DMS 273 (cell line): Measurements from ENCODE around the gene CMPK1.

Source experiments
- DNase-seq: peaks from one replicate; lab custom pipeline; 2025; ENCODE audit not compliant: unreplicated experiment; lab: John Stamatoyannopoulos, UW

CMPK1 gene

DNA sequence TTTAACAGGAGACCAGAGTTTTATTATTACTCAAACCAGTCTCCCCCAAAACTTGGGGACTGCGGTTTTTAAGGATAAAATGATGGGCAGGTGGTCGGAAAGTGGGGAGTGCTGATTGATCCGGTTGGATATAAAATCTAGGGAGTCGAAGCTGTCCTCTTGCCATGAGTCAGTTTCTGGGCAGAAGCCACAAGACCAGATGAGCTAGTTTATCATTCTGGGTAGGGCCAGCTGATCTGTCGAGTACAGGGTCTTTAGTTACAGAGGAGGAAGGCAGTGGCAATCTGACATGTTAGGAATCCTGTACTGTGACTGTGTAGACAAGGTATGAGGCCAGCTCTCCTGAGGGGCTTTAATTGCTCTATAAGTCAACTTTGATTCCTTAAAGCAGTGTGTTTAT, 59.6 kb downstream of the CMPK1 start:
- DNase-seq, result peak; percentile 22

DNA sequence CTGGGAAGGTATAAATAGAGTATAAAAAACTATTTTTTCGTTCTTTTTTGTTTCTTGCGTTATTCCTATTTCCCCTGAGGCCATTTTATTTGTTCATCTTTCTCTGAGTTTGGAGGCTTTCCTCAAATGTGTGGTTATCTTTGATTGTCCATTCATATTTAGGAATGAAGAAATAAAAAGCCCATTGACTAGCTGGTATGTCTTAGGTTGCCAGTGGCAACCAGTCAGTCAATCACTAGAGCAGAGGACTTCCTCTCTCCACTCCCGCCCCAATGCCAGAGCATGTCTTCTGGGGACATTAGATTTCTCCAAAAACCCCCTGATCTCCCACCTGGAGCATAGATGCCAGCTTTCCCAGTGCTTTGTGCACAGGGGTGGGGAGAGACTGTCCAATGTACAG, 61.8 kb downstream of the CMPK1 start:
- no peak for DNase-seq

DNA sequence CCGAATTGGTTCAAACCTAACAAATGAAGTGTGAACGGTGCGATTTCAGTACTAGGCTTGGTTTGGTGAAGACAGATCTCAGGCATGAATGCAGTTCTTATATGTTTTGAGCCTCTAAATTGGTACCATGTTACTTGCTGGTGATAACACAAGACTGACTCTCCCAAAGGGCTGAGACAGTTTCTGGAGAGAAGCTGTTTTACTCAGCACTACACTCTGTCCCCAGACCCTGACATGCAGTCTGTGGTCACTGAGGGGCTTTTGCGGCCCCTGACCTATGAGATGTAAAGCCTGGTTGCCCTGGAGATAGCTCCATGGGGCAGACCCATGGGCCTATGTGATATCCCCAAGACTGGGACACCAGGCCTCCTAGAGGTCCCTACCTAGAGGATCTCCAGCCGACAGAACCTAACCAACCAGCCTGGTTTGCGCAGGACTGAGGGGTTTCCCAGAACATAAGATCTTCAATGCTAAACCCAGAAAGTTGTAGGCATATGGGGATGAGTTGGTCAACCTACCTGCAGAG, 63.1 kb downstream of the CMPK1 start:
- DNase-seq, result no peak

DNA sequence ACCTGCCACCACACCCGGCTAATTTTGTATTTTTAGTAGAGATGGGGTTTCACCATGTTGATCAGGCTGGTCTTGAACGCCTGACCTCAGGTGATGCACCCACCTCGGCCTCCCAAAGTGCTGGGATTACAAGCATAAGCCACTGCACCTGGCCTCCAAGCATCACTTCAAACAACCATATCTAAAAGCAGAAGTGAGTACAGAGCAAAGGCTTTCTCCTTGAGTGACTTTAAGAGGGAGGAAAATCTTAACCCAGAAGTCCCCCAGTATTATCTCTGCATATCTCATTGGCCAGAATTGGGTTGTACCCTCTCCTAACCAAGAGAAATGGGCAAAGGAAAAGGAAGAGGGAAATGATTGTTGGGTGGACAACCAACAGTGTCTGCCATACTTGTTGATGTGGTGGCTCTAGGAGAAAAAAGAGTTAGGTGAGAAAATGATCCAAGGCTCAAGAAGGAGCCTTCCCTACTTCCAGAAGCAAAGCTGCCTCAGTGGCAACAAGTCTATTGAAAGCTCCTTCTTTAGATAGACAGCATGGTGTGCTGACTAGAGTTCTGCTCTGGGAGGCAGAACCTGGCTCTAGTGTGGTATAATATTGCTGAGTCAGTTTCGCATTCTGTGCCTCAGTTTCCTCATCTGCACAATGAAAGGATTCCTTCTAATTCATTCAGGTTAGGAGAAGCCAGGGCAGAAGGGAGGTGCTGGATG, 65.7 kb downstream of the CMPK1 start:
- no peak for DNase-seq

DNA sequence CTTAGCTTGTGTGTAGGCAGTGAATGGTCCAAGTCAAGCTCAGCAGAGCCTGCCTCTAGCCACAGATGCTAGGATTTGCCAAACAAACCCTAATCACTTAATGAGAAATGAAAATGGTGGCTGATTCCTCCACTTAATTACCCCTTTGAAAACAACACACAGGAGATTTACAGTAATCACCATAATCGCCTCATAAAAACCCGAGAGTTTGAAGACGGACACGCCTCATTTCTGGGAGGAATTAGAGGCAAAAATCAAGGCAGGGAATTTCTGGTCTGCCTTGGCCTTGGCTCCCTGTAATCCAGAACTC, 66.2 kb downstream of the CMPK1 start:
- DNase-seq, result no peak

DNA sequence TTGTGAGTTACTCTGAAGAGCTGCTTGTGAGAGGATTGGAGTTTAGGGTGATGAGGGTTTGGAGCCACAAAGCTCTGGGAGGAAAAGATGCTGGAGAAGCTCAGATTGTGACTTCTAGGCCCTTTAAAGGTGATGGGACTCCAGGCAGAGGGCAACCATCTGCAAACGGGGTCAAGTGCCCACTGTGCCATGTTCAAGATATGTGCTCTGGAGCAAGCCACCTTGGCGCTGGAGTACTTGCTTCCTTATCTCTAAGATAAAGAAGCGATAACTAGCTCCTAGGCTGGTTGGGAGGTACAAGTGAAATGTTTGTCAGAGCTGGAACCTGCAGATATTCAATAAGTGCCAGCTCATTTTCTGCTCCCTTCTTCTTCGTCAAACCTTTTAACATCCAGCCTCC, 68.2 kb downstream of the CMPK1 start:
- DNase-seq, result no peak

DNA sequence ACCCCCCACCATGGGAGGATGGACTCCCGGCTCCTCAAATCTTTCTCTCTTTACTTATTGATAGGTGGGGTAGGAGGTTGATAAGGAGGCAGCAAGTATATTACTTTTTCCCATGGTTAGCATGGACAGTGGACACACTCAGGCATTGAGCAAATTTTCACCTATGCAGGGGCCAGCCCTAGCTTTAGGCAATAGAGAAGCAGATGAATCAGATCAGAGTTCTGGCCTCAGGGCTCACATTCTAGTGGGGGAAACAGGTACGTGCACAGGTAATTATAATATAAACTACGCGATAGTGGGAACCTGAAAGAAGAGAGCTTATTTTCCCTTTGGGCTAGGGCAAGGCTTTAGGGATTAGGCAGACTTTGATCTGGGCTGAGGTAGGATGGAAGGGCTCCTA, 69.0 kb downstream of the CMPK1 start:
- no peak for DNase-seq

DNA sequence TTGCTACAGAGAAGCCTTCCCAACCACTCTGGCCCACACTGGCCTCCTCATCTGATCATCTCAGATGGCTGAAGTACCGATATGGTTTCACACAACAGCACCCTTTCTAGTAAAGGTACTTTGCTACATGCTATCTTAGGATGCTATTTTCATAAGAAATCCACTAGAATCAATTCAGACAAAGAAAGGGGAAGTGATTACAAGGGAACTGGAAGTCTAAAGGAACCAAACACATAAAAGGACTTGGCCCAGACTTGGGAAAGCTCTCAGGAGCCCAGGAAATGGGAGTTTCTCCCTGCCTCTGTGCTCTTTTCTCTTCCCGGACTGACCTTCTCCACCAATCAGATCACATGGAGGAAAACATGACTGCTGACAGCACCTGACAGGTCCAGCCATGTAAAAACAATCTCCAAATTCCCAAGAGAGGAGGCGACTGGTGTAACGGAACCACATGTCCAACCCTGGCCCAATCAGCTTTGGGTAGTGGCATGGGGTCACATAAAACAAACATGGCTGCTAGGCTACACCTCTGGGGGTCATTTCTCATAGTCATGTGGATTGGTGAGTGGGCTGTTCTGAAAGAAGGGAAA, 69.8 kb downstream of the CMPK1 start:
- no peak for DNase-seq

DNA sequence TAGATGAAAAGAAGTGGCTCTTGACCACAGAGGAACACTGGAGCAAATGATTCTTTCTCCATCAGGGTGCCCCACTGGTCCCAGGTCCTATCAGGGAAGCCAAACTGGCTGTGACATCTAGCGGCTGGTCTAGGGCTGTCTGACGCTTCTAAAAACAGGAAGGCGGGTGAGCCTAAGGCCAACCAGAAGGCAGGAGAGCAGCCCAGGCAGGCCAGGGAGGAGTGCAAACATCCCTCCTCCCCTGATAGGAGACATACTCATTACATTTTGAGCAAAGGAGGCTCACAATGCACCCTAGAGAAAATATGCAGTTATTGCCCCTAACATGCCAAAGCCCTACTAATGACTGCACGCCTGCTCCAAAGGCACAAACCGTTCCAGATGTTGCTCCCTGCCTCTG, 72.1 kb downstream of the CMPK1 start:
- DNase-seq, result no peak

DNA sequence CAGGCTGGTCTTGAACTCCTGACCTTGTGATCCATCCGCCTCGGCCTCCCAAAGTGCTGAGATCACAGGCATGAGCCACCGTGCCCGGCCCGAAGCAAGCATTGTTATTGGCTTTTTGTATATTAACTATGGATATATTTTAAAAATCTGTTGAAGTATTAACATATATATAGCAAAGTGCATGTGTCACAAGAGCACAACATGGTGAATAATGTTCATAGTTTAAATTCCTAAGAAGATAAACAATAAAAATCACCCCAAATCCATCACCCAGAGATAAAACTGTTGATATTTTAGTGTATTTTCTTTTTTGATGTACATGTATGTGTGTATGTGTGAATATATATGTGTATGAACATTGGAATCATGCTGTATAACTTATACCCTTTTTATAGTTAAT, 73.4 kb downstream of the CMPK1 start:
- DNase-seq, result no peak

DNA sequence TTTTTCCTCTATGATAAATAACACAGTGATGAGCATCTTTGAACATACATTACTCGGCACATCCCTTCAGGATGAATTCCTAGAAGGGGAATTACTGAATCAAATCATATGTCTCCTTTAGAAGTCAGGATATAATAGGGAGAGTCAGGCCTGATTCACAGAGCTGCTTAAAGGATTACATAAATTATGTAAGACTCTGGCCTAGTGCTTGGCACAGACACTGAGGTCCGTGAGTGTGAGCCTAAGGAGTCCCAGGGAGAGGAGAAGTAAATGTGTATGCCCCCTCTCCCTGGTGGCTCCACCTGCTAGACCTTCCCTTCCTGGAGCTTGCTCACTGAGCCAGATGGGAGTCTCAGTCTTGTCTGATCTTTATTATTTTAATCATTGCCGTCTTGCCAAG, 73.9 kb downstream of the CMPK1 start:
- no peak for DNase-seq

DNA sequence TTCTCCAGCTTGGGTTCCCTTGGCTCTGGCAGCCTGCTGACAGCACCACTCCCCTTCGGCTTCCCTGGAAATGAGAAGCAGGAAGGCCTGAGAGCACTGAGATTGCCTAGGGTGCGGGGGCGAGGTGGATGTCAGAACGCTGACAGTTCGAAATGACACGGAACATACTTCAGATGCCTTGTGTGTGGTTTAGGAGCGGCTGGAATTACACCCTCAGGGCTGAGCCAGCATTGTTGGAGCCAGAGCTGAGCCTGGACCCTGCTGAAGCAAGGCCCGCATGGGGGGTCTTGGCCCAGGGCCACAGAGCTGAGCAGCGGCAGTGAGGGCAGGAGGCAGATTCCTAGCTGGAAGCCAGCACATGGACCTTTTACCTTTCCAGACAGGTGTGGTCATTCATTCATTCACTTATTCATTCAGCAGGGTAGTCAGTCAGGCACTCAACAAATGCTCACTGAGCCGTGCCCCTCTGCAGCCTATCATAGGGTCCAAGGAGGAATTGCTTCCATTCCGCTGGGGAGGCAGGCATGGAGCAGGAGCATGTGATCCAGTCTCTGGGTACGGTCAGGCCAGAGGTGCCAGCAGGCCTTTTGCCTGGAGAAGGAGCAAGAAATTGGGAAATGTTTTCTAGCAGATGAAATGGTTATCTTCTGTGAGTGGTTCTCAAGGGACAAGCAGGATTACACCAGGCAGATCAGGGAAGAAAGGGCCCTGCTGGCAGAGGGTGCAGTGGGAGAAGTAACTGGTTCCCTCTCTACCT, 75.9 kb downstream of the CMPK1 start:
- no peak for DNase-seq

DNA sequence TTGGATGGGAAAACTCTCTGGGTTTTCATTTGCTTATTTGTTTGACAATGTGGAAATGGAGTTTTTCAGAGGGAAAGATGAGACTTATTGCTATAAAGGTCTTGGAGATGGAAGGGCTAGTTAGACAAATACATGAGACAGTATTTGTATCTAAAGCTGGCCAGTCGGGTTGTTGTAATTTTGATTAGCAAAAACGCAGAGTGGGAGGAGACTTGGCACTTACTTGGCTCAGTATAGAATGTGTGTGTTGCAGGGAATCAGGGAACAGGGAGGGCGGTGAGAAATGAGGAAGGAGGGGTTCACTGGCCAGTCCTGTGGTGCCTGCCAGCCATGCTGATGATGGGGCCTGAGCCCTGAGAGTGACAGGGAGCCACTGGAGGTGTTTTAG, 76.5 kb downstream of the CMPK1 start:
- DNase-seq, result no peak

DNA sequence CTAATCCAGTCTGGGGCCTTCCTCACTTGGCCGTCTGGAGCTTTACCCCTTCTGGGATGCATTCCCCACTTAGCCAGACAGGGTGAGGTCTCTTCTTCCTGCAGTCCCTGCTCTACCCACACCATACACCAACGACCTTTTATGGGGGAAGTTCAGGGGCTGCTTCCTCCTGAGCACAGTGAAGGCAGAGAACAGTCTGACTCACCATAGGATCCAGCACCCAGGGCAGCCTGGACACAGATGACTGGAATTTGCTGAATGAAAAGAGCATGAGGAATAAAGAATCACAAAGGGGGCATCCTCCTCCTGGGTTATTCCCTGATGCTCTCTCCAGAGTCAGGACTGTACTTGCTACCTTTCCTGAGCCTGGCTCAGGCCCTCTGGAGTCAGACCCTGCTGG, 77.8 kb downstream of the CMPK1 start:
- no peak for DNase-seq

DNA sequence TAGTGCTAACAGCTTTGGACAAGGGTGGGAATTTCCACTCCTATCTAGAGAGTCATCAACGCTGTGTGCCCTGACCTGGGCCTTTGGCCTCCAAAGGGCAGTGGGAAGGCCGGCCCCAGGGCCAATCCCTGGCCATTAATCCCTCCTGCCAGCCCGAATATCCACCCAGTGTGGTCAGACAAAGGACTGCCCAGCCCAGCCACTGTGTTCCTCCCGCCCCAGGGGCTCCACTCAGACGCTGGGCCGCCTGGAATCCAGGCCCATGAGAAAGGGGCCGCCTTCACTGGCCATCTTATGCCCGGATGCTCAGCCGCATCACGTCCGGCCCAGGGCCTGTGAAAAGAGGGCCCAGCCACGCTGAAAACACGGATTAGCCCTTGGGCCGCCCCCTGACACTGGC, 78.8 kb downstream of the CMPK1 start:
- DNase-seq, result no peak

DNA sequence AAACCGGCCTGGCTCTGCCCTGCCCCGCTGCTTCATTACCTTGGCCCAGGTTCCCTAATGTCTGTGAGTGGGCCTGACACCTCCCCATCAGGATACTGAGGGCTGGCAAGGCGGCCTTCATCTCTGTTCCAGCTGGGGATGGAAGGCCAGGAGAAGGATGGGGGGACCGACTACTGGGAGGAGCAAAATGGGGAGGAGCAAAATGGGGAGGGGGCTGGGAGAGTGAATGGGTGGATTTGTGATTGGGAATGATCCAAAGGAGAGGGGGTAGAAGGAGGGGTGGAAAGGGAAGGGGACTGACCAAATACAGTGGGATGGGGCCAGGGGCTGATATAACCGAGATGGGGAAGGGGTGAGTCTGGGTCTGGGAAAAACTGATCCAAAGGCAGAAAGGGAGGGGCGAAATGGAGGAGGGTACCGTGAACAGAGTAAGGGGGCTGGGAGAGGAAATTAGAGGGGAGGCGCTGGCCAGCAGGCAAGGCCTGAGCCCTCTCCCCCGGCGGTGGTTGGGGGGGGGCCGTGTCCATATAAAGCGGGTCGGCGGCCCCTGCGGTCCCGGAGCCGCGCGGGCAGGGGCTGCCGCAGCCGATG, 82.2 kb downstream of the CMPK1 start, which contains the start of gene FOXE3:
Gene FOXE3, plus strand, starts transcription at position 558 of the 591 bp plus-strand sequence. Its CDS starts 31 bp downstream, at position 589.
- no peak for DNase-seq

DNA sequence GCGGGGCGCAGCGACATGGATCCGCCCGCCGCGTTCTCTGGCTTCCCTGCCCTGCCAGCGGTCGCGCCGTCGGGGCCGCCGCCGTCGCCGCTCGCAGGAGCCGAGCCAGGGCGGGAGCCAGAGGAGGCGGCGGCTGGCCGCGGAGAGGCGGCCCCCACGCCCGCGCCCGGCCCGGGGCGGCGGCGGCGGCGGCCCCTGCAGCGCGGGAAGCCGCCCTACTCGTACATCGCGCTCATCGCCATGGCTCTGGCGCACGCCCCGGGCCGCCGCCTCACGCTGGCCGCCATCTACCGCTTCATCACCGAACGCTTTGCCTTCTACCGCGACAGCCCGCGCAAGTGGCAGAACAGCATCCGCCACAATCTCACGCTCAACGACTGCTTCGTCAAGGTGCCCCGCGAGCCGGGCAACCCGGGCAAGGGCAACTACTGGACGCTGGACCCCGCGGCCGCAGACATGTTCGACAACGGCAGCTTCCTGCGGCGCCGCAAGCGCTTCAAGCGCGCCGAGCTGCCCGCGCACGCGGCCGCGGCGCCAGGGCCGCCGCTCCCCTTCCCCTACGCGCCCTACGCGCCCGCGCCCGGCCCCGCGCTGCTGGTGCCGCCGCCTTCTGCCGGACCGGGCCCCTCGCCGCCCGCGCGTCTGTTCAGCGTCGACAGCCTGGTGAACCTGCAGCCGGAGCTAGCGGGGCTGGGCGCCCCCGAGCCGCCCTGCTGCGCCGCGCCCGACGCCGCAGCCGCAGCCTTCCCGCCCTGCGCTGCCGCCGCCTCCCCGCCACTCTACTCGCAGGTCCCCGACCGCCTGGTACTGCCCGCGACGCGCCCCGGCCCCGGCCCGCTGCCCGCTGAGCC, 83.0 kb downstream of the CMPK1 start:
- DNase-seq, result peak; percentile 62

DNA sequence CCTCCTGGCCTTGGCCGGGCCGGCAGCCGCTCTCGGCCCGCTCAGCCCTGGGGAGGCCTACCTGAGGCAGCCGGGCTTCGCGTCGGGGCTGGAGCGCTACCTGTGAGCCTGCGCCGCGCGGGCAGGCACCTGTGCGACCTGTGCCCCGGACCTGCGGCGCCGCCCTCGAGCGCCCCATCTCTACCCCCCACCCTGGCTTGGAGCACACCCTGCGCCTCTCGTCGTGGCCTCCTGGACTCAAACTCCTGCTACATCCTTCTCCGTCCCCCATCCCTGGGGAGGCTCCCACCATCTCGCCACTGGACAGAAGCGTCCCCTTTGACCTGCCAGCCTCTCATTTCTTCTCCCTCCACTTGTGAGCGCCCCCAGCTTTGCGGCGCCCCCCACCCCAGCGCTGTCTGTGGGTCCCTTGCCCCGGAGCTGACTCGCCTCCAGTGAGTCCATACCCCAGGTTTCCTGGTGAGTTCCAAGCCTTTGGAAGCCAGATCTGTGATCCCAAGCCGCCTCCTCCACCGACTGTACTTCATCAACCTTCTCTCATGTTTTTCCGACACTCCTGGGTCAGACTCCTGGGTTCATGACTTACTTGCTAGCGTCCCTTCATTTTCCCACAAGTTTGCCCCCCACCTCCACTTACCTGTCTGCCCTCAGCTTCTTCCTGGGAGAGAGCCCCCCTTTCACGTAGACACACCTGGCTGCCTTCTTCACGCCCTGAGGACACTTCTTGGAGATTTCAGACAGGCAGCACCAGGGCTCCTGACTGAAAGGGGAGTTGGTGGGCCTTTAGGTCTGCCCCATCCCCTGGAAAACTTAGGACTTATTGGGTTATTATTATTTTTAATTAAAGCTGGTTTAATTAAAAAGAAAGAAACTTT, 83.8 kb downstream of the CMPK1 start:
- DNase-seq, result no peak

DNA sequence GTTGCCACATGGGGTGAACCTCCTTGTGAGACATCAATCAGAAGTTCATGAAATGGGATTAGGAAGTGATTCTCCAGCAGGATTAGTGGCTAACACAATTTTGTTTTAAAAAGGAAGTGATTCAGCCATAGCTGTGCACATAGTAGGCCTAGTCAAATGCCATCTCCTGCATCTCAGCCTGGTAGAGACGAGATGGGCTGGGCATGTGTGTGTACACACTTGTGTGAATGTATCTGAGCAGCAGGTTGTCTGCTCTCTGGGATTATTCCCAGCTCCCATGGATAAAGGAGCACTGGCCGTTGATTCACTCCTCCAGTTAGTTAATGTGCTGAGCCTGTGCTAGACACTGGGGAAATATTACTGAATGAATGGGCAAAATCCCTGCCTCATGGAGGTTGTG, 84.5 kb downstream of the CMPK1 start:
- no peak for DNase-seq
